HG02759 (cell line): ENCODE data around the gene KLF11.
A peak's percentile ranks its signal among the peaks of the same experiment; 100 is the strongest.

Experiments
- ATAC-seq: cut with Tn5 transposase; IDR thresholded peaks from one replicate; pipeline ENCODE4 v1.9.1; 2021; ENCODE audit warnings: mild to moderate bottlenecking, moderate library complexity; ENCODE audit not compliant: unreplicated experiment

KLF11 gene

DNA sequence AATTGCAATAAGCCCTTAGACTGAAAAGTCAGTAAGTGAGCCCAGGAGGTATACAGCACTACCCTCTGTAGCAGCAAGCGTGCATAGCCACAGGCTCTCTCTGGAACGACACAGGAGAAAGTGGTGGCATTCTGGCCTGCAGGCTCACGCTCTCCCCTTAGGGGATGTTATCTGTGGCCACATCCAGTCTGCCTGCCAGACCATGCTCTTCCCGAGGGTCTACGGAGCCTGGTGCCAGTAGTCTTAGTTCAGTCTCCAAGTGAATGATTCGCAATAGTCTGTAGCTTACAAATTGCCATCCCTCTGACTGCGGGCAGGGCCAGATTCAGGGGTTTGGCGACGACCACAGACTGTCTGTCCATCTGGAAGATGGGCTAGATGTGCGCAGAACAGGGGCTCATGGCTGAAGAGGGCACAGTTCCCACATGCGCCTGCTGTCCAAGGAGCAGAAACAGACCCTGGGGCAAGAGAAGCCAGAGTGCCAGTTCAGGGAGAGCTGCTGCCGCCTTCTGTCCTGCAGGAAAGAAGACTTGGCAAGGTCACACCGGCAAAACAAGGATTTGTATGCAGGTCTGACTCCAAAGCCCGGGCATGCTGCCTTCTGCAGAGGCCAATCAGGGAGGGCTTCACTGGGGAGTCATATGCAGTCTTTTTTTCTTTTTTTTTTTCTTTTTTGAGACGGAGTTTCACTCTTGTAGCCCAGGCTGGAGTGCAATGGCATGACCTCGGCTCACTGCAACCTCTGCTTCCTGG lies 3.5 kb upstream of the KLF11 start:
- ATAC-seq, result no peak

DNA sequence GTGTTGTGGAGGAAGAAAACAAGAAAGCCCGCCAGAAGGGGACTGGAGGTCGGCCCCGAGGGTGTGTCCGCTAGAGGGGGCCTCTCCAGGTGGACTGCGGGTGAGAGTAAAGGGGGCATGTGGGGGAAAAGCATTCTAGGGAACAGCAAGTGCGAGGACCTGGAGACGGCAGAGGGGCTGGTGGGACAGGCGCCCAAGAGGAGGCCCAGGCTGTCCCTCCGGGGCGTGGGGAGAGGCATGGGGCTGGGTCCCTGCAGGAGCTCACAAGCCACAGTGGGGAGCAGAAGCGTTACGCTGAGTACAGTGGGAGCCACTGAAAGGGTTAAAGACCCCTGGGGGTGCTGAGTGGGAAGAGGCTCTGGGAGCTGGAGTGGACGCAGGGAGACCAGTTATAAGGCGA lies 1.6 kb upstream of the KLF11 start:
- ATAC-seq, result no peak

DNA sequence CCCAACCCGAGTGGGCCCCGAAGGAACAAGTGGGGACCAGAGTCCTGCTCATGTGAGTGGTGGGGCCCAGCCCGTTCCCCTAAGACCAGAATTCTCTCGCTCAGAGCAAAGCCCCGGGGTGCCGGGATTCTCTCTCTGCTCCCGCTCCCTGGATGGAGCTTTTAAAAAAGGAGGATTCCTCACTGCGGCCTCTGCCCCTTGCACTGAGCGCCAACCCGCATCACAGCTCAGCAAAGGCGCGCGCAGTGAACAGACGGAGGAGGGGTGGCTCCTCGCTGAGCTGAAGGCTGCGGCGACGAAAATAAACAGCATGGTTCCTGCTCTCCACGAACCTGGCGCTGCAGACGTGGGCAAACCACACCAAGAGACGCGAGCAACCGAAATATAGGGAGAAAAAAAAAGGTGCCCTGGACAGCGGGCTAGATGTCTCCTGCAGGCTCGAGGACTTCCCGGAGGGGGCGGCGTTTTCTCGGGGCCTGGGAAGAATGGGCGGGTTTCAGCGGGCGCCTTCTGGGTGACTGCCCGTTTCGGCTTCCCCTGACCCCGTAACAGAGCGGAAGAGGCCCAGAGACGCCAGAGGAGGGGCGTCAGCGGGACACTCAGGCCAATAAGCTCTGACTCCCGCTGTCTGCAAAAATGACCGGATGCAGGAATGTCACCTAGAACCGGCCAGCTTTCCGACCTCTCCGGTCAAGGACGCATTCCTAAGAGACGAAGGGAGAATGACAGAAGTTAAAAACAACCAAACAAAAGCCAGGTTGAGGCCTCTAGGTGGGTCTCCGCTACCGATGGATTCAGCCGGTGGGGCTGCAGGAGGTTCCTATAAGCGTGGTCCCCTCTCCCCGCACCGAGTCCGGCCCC lies 819 bp upstream of the KLF11 start:
- no peak for ATAC-seq

DNA sequence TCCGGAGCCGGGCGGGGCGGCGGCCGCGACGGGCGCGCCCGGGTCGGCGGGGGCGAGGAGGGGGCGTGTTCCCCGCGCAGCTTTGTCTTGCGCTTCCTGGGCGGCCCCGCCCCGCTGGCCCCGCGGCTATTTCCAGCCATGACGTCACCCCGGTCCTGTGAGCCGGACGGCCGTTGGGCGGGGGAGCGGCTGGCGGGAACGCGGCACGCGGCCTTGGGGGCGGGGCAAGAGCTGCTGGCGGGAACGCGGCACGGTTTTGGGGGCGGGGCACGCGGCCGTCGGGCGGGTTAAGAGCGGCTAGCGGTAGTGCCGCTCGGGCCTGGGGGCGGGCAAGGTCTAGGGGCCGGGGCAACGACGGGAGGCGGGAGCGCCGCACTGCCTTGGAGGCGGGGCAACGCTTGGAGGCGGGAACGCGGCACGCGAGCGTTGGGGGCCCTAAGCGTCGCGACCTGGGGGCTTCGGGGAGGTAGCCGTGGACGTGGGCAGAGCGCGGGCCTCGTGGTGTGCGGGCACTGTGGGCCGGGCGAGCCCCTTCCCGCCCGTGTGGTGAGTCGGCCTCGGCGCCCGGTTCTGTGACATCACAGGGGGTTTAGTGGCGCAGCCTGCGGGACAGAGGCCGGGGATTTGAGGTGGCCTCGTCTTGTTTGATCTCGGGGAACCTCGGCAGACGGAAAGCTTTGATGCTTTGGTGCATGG lies 704 bp downstream of the KLF11 start:
- ATAC-seq, result peak; percentile 62

DNA sequence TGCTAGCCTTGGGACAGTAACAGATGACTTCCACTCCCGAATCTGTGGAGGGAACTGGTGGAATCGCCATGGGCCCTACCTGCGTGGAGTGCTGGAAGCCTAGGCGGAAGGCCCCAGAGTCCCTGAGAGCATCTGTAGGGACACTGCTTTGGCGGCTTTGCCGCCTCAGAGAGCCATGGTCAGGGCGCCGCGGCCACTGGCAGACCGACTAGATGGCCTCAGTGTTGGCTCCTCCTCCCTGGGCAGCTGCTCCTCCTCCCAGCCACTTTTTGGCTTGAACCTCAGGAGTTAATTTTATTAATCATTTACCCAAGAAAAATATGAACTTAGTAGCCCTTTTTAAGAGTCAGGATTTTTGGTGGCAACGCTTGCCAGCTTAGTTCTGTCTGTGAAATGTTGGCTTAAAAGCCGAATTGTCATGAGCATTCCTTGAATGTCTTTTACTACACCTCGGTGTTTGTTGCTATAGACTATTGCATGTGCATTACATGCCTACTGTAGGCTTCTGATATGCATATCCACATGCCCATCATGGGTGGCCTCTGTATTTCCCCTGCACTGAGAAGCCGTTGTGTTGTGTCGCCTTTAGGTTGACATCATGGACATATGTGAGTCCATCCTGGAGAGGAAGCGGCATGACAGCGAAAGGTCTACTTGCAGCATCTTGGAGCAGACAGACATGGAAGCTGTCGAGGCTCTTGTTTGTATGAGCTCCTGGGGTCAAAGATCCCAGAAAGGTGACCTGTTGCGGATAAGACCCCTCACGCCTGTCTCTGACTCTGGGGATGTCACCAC lies 2.4 kb downstream of the KLF11 start:
- no peak for ATAC-seq

DNA sequence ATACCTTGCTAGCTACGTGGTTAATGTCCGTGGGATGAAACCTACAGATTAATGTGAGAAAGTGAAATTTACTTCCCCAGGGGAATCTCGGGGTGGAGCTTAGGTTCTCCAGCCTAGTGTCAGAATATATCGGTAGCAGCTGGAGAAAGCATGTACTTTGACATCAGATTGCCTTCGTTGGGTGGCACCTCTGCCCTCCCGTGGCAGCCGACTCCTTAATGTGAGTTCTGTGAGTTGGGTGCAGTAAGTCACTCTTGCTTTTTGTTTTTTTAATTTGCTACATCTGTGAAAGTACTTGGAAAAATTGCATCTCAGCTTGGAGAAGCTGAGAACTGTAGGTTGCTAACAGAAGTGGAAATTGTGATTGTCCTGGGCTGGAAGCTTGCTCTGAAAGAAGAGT lies 3.6 kb downstream of the KLF11 start:
- ATAC-seq, result no peak

DNA sequence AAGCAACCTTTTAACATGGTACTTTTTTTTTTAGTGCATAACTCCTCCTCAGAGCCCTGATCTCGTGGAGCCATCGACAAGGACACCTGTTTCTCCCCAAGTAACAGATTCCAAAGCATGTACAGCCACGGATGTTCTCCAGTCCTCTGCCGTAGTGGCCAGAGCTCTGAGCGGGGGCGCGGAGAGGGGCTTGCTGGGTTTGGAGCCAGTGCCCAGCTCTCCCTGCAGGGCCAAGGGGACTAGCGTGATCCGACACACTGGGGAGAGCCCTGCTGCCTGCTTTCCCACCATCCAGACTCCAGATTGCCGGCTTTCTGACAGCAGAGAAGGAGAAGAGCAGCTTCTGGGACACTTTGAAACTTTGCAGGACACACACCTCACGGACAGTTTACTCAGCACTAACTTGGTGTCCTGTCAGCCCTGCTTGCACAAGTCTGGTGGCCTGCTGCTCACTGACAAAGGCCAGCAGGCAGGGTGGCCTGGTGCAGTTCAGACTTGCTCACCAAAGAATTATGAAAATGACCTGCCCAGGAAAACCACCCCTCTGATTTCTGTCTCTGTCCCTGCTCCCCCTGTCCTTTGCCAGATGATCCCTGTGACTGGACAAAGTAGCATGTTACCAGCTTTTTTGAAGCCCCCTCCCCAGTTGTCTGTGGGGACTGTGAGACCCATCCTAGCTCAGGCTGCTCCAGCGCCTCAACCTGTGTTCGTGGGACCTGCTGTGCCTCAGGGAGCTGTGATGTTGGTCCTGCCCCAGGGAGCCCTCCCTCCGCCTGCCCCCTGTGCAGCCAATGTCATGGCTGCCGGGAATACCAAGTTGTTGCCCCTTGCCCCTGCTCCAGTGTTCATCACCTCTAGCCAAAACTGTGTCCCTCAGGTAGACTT lies 4.5 kb downstream of the KLF11 start:
- no peak for ATAC-seq

DNA sequence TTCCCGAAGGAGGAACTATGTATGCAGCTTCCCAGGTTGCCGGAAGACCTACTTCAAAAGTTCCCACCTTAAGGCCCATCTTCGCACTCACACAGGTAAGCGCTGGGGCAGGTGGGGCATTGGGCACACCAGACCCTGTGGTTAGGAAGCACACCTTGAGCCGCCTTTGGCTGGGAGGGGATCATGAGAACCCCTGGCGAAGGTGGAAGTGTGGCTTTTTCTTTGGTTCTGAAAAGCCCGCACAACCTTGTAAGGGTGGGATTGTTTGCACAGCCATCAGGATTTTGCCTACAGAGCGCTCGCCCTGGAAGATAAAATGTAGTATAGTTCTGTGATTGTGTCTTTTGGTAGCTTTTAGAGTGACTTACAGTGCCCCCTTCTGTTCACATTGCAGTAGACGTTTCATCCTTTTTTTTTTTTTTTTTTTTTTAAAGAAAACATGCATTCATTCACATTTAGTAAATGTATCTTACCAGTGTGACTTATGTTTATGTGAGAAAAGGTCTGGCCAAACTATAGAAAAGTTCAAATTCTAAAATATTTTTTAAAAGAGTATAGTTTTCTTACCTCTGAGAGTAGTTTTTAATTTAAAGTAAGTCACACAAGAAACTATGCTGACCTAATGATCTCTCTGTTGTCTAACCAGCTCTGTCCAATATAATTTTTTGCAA lies 5.3 kb downstream of the KLF11 start:
- ATAC-seq, result no peak

DNA sequence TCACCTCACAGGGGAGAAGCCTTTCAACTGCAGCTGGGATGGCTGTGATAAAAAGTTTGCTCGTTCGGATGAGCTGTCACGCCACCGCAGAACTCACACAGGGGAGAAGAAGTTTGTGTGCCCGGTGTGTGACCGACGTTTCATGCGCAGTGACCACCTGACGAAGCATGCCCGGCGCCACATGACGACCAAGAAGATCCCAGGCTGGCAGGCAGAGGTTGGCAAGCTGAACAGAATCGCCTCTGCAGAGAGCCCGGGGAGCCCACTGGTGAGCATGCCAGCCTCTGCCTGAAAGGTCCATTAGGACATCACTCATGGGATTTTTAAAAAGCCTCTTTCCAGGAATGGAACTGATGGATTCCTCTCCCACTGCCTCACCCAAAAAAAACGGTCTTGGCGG lies 8.9 kb downstream of the KLF11 start:
- no peak for ATAC-seq

DNA sequence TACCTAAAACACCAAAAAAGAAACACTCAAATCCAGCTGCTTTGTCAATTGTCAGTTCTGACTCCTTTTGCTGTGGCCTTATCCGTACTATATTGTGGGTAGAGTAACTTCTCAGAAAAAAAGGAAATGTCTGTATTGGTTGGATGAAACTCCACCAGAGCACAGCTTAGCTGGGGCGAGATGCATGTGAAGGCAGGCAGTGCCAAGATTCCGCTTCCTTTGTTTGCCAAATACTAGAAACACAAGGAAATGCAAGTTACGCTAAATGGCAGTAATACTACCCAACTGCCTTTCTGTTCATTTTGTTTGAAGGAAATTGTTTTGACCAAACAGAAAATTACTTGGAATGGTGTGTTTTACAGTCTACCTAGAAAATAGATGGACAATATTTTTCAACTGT lies 10.0 kb downstream of the KLF11 start:
- ATAC-seq, result no peak

DNA sequence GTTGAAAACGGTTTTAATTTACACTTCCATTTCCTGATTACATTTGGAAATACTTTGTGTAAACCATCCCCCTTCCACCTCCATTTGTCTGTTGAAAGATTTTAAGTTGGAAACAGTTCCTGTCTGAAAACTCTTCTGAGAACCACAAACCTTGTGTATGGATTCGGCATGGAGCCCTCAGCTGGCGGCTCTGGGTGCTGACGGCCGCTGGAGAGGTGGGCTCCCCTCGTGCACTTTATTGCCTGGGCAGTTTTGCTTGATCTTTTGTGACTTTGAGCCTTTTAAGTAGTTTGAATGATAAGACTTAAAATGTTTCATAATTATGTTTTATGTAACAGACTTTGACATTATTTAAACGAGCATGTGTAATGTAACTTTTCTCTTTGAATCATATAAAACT lies 11.1 kb downstream of the KLF11 start:
- no peak for ATAC-seq

DNA sequence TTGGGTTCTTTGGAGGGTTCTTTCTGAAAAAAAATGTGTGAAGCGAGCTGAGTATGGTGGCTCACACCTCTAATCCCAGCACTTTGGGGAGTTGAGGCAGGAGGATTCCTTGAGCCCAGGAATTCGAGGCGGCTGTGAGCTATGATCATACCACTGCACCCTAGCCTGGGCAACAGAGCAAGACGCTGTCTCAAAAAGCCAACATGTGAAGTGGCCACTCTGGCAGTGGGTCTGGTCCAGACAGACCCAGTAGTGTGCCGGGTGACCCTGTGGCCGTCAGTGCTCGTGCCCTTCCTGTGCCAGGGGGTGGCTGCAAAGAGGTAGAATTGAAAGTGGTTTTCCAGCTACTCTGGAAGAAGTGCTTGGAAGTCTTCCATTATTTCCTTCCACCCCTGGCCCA lies 11.6 kb downstream of the KLF11 start:
- no peak for ATAC-seq

DNA sequence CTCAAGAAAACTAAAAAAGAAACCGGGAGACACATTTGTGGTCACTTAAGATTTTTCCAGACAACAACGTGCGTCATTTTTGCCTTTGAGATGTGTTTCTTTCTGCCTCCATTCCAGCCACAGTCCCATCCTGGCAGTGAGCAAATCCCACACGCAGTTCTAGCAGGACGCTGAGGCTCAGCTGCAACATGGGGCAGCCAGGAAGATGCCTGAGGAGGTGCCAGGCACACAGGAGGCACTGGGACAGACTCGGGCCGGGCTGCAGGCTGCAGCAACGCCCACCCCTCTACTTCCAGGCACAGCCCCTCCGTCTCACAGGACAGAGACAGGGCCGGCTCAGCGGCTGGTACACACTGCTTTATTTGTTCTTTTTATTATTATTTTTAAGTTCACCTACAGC lies 13.1 kb downstream of the KLF11 start:
- no peak for ATAC-seq

DNA sequence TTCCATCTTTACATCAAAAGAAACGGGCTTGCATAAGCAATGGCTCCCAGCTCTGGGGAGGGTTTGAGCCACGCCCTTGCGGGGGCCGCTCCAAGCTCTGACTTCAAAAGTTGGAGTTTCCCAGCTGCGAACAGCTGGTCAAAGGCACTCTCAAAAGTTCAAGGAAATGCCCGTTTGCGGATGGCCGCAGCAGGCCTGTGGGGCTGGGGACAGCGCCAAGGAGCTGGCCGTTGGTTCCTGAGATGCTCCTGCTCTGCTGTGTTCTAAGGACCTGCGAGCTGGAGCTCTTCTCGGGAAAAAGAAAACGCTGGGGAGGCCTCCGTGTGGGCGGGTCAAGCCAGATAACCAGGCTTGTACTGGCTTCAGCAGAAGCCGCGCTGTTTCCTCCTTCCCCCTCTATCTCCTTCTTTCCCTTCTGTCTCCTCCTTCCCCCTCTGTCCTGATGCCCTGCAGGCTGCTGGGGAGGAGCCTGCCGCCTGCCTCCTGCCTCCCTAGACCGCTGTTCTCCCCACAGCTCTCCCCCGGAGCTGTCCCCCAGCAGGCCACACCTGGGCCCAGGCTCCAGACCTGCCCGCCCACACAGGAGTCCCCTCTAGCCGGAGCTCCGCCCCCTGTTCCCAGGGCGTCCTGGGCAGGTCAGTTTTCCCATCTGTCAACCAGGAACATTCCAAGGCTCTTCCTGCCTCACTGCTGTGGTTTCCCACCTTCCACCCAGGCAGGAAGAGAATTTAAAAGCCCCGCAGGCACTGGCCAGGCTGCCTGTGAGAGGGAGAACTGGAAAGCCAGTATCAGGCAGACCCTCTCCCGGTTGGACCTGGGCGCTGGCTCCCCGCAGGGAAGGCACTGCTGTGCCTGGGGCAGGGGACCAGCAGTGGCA lies 14.1 kb downstream of the KLF11 start:
- peak; percentile 55 for ATAC-seq

DNA sequence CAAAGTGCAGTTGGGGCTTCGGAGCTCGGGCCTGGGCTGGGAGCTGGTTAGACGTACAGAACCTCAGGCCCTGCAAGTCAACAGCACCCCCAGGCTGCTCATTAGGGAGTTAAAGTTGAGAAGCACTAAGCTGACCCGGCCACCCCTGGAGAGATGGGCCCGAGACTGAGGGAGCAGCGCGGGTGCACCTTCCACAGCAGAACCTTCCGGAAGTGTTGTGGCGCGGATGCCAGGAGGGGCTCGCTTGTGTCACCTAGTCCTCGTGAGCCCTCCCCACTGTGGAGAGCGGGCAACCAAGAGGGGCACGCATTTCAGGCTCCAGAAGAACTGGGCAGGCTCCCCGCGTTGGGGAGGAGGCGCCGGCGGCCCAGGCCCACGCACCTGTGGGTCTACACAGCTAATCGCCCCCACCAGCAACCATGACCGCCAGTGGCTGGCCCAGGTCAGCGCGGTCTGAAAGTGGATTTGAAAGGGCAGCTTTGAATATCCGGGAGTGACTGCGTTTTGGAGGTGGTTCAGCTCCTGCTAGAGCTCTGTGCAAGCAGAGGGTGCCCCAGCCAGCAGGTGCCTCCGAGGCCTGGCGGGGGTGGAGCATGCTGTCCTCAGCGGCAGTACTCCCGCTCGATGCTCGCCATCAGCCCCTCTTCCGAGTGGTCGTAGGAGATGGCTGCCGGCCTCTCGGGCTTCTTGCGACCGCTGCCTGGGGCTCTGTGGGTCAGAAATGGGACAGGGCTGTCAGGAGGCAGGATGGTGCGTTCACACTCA lies 15.1 kb downstream of the KLF11 start:
- no peak for ATAC-seq

DNA sequence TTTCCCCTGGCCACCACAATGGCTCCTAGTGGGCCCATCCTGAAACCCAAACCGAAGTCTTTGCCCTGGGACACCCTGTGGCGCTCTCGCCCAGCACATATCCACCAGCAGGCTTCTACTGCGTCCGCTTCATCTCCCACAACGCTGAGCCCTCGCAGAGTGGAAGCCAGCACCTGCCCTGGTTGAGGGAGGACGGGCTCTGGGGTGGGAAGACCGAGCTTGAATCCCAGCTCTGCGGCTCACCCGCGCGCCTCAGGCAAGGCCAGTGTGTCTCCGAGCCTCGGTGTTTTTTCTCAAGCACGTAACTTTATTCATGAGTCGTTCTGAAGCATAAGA lies 15.6 kb downstream of the KLF11 start:
- no peak for ATAC-seq

DNA sequence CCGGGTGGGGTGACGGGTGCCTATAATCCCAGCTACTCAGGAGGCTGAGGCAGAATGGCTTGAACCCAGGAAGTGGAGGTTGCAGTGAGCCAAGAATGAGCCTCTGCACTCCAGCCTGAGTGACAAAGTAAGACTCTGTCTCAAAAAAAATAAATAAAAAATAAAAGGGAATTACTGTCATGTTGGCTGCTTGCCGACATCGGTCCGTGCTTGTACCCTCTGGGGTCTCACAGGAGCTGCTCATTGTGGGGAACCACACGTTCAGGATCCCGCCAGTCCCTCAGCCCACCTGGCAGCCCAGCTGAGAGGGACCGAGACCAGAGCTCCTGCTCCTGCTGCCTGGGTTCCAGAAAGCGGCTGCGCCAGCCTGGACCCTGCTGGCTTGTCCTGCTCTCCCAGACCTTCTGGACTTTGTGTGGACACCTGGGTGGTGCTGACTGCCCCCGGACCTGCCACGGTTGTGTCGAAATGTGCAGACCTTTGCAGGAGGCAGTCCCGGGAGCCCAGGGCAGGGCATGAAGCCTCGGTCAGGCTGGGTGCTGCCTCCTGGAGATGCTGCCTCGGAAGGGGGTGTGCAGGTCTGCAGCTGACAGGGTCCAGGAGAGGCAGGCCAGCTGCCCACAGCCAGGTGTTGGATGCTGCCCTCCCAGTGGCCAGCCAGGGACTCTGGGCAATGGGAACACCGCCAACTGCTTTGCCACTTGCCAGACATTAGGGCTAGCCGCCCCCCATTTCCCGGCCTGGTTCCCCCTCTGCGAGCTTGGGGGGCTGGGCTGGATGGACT lies 16.4 kb downstream of the KLF11 start:
- ATAC-seq, result no peak
